ENCODE measurements around the gene AHR. TPM values are rescaled to one million over a fixed set of nuclear protein-coding genes. Genes with fewer than 3 reads are reported as not detected.
"Not testable (repeated sequence)": the region's sequence is repeated elsewhere in the genome, so short reads cannot be mapped to it uniquely, and the experiment has no call there.

AHR gene
- total RNA-seq, 2 experiments from 2014 or later = 37.7 to 39.1 TPM

- CTCF ChIA-PET = interaction anchor here (1.8 kb wide), 1 partner anchor 346 kb away, joined by 4 read pairs; no protein-coding TSS in a partner anchor
- POLR2A ChIA-PET = no interaction called here
These were observed 30.2 kb downstream of the AHR start for GRCh38 chr7:17328641-17329040.

- ChIA-PET POLR2A (no interaction called here), CTCF (interaction anchor here (1.8 kb wide), 1 partner anchor 347 kb away, joined by 4 read pairs; no protein-coding TSS in a partner anchor)
These were observed 31.0 kb downstream of the AHR start for GRCh38 chr7:17329440-17329839.

- CTCF ChIA-PET = no interaction called here
- POLR2A ChIA-PET = no interaction called here
These were observed 33.5 kb downstream of the AHR start for GRCh38 chr7:17331891-17332501.

GRCh38 chr7:17333221-17333620, 34.8 kb downstream of the AHR start:
- ChIA-PET CTCF (no interaction called here), POLR2A (no interaction called here)

GRCh38 chr7:17336168-17336567, 37.7 kb downstream of the AHR start:
- POLR2A ChIA-PET = no interaction called here
- CTCF ChIA-PET = no interaction called here

GRCh38 chr7:17339139-17339538, 40.7 kb downstream of the AHR start:
- CTCF ChIA-PET = no interaction called here
- POLR2A ChIA-PET = no interaction called here

GRCh38 chr7:17339952-17340351, 41.5 kb downstream of the AHR start:
- CTCF ChIA-PET = no interaction called here

GRCh38 chr7:17340655-17341054, 42.2 kb downstream of the AHR start:
- CTCF ChIA-PET = no interaction called here
- POLR2A ChIA-PET = interaction anchor here (0.7 kb wide), 1 partner anchor 18 kb away, joined by 3 read pairs; no protein-coding TSS in a partner anchor

More at GRCh38 chr7:17339952-17340351, 41.5 kb downstream of the AHR start:
- POLR2A ChIA-PET = interaction anchor here (0.7 kb wide), 1 partner anchor 18 kb away, joined by 3 read pairs; no protein-coding TSS in a partner anchor

- CTCF ChIA-PET = interaction anchor here (0.5 kb wide), 1 partner anchor 729 kb away, joined by 3 read pairs; no protein-coding TSS in a partner anchor
- POLR2A ChIA-PET = no interaction called here
These were observed 44.3 kb downstream of the AHR start for GRCh38 chr7:17342756-17343155.

GRCh38 chr7:17347401-17347800, 48.9 kb downstream of the AHR start:
- ChIA-PET POLR2A (no interaction called here), CTCF (no interaction called here)

- CTCF ChIA-PET, POLR2A ChIA-PET: not testable (repeated sequence)
These were observed 50.5 kb downstream of the AHR start for GRCh38 chr7:17348932-17349331.

GRCh38 chr7:17350321-17350720, 51.9 kb downstream of the AHR start:
- POLR2A ChIA-PET, CTCF ChIA-PET: not testable (repeated sequence)

- POLR2A ChIA-PET, CTCF ChIA-PET: not testable (repeated sequence)
These were observed 55.4 kb downstream of the AHR start for GRCh38 chr7:17353650-17354419.

- ChIA-PET POLR2A (no interaction called here), CTCF (no interaction called here)
These were observed 56.0 kb downstream of the AHR start for GRCh38 chr7:17354473-17354872.

- ChIA-PET CTCF (no interaction called here), POLR2A (no interaction called here)
These were observed 56.6 kb downstream of the AHR start for GRCh38 chr7:17355050-17355449.

- ChIA-PET POLR2A (no interaction called here), CTCF (no interaction called here)
These were observed 59.5 kb downstream of the AHR start for GRCh38 chr7:17357952-17358351.

- CTCF ChIA-PET = no interaction called here
These were observed 61.2 kb downstream of the AHR start for GRCh38 chr7:17359610-17360009.

GRCh38 chr7:17362439-17363105, 64.1 kb downstream of the AHR start:
- ChIA-PET CTCF (no interaction called here), POLR2A (no interaction called here)

More at GRCh38 chr7:17359610-17360009, 61.2 kb downstream of the AHR start:
- POLR2A ChIA-PET = no interaction called here

- POLR2A ChIA-PET = no interaction called here
- CTCF ChIA-PET = no interaction called here
These were observed 66.2 kb downstream of the AHR start for GRCh38 chr7:17364671-17365070.

GRCh38 chr7:17365775-17366174, 67.3 kb downstream of the AHR start:
- POLR2A ChIA-PET = no interaction called here
- CTCF ChIA-PET = interaction anchor here (0.6 kb wide), 2 partner anchors 207 to 889 kb away, joined by 3 read pairs; no protein-coding TSS in a partner anchor

GRCh38 chr7:17367502-17367901, 69.0 kb downstream of the AHR start:
- ChIA-PET CTCF (no interaction called here), POLR2A (no interaction called here)
